ENCODE results near the gene ZIC1. TPM values are rescaled to one million over a fixed set of nuclear protein-coding genes. Genes with fewer than 3 reads are reported as not detected.

ZIC1 gene
- total RNA-seq, 2 donors from 2014 or later: not detected

DNA sequence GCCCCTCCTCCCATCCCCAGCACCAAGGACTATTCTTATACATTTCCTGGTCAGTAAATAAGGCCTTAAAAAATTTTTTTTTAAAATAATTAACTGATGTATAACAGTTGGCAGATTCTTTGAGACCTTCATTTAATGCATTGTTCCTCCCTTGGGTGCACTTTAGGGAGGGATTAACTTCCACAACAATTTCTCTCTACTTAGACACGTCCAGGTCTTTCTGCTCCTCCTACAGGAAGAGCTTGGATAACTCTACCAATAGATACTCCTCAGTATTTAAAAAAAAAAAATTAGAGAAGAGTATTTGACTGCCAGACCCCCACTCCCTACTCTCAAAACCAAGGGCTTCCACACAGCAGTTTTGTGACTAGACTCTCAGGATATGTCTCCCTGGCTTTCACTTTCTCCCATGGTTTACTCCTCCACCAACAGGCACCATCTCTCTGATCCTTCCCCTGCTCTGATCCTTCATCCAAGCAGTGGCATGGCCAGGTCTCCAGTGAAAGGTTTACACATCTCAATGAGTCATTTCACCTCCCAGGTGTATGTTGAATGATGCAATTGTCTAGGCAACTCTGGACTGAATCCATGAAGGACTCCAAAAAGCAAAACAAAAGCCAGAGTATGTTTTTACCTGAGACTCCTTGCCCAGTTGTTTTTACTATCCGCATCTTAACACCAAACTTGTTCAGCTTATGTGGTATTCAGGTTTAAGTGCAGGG, 10.2 kb upstream of the ZIC1 start:
- DNase-seq: no peak
- intact Hi-C loops (cut with DNase I): no loop called here
- H3K27me3 ChIP-seq: peaks cover 0 to 40% of the 10 kb centered on the region in 2 donors

DNA sequence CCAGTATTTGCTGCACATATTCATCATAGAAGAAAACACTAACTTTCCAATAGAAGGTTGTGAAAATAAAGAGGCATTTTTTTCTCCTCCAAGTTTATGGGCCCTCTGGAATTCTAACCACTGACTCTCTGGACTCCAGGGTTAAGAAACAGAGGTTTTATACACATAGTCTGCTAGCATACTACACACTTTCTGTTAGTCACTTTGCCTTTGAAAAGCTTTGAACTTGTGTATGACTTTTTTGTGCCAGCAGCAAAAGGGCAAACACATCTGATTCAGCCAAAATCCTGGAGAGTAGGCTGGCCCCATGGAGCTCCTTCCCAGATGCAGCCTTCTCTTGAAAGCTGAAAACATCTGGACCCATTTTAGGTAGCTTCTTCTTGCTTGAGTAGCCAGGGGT, 9.1 kb upstream of the ZIC1 start:
- no peak for ATAC-seq
- H3K27me3 ChIP-seq: peaks cover 0 to 36% of the 10 kb centered on the region in 2 donors

More for the DNA sequence above, 10.2 kb upstream of the ZIC1 start:
- peaks cover 19% of the 10 kb centered on the region for H3K4me1 ChIP-seq
- H3K36me3 ChIP-seq (replicated peaks in 1 of 2; ENCODE audit: insufficient read depth in 1 of 2, low read depth in 2 of 2): no peaks in the 10 kb centered on the region
- TF ChIP-seq, protein P1, sequence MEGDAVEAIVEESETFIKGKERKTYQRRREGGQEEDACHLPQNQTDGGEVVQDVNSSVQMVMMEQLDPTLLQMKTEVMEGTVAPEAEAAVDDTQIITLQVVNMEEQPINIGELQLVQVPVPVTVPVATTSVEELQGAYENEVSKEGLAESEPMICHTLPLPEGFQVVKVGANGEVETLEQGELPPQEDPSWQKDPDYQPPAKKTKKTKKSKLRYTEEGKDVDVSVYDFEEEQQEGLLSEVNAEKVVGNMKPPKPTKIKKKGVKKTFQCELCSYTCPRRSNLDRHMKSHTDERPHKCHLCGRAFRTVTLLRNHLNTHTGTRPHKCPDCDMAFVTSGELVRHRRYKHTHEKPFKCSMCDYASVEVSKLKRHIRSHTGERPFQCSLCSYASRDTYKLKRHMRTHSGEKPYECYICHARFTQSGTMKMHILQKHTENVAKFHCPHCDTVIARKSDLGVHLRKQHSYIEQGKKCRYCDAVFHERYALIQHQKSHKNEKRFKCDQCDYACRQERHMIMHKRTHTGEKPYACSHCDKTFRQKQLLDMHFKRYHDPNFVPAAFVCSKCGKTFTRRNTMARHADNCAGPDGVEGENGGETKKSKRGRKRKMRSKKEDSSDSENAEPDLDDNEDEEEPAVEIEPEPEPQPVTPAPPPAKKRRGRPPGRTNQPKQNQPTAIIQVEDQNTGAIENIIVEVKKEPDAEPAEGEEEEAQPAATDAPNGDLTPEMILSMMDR (IDR thresholded peaks at IDR 0.05): no peak
- no peak for TF ChIP-seq POLR2A (IDR thresholded peaks at IDR 0.05)
- WGBS, 2 donors: 45 to 66% methylated on average over 2 of the region's 2 CpGs
- no peak overlapping the region for H3K27ac ChIP-seq
- H3K4me3 ChIP-seq: no peak overlapping the region
- no peak for ATAC-seq
- no peaks in the 10 kb centered on the region for H3K9me3 ChIP-seq

DNA sequence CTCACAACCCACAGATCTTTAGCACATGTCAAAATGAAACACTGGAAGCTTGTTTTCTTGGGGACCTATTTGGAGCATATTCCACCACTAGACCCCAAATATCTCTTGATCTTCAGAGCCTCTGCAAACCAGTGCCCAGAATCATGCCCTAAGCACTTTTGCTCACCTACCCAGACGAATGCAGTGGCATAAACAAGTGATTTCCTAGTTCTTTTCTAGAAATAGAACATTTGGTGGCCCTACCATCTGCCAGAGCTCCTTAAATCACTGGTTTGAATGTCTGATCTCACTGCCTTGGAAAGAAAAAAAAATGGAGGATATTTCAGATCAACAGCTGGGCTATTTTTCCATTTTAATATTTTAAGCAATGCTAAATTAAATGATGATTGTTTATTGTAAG, 8.2 kb upstream of the ZIC1 start:
- H3K9me3 ChIP-seq: no peaks in the 10 kb centered on the region
- no peaks in the 10 kb centered on the region for H3K36me3 ChIP-seq (replicated peaks in 1 of 2; ENCODE audit: insufficient read depth in 1 of 2, low read depth in 2 of 2)
- H3K4me3 ChIP-seq: no peak overlapping the region
- peaks cover 0 to 34% of the 10 kb centered on the region in 2 donors for H3K27me3 ChIP-seq
- ATAC-seq: no peak
- WGBS, 2 donors: 15 to 24% methylated on average over 1 of the region's 1 CpG
- peaks cover 14% of the 10 kb centered on the region for H3K4me1 ChIP-seq
- intact Hi-C loops (cut with DNase I): no loop called here
- H3K27ac ChIP-seq: no peak overlapping the region
- DNase-seq: no peak
- TF ChIP-seq, protein P1 (IDR thresholded peaks at IDR 0.05): no peak
- TF ChIP-seq POLR2A (IDR thresholded peaks at IDR 0.05): no peak

More for the DNA sequence above, 9.1 kb upstream of the ZIC1 start:
- Histone ChIP-seq H3K4me3 (no peak overlapping the region), H3K4me1 (peaks cover 18% of the 10 kb centered on the region), H3K9me3 (no peaks in the 10 kb centered on the region), H3K27ac (no peak overlapping the region), H3K36me3 (replicated peaks in 1 of 2; ENCODE audit: insufficient read depth in 1 of 2, low read depth in 2 of 2) (no peaks in the 10 kb centered on the region)
- TF ChIP-seq POLR2A (IDR thresholded peaks at IDR 0.05): no peak
- TF ChIP-seq, protein P1 (IDR thresholded peaks at IDR 0.05): no peak
- no peak for DNase-seq
- intact Hi-C loops (cut with DNase I): no loop called here

DNA sequence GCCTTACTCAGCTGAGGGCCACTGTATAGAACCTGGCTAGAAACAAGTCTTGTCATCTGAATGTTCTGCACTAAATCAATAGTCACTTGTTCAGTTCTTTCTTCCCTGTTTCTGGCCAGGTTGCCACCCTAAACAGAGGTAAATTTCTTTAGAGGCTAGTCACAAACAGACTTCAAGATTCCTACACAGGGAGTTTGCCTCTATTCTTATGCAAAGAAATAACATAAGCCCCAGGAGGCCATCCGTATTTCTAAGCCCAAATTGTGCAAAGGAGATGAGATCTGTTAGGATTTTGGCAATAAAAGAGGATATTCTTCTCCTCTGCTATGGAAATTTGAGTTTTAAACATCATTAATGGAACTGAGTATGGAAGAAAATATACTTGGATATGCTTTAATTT, 7.7 kb upstream of the ZIC1 start:
- 13 to 15% methylated on average over 1 of the region's 1 CpG for WGBS, 2 donors
- no peak for DNase-seq
- Histone ChIP-seq H3K4me1 (peaks cover 10% of the 10 kb centered on the region), H3K27ac (no peak overlapping the region), H3K9me3 (no peaks in the 10 kb centered on the region), H3K36me3 (replicated peaks in 1 of 2; ENCODE audit: insufficient read depth in 1 of 2, low read depth in 2 of 2) (no peaks in the 10 kb centered on the region), H3K27me3 (peaks cover 0 to 34% of the 10 kb centered on the region in 2 donors), H3K4me3 (no peak overlapping the region)
- intact Hi-C loops (cut with DNase I): no loop called here
- TF ChIP-seq, protein P1 (IDR thresholded peaks at IDR 0.05): no peak
- no peak for TF ChIP-seq POLR2A (IDR thresholded peaks at IDR 0.05)
- no peak for ATAC-seq

DNA sequence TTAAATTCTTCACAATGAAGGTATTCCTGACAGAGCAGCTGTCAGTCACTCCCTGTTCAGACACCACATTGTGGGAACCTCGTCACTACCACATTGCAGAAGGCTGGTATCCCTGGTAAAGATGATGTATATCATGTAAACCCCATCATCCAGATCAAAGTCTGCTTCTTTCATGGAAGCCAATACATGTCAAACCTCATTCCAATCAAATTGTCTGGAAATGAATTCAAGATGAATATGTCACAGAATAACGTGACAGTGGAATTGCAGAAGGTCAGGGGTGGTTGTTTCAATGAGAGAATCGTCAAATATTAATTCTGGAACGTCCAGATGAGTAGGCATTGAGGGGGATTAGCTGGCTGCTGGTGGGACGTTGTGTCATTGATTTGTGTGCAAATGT, 7.0 kb upstream of the ZIC1 start:
- 6 to 18% methylated on average over 5 of the region's 5 CpGs for WGBS, 2 donors
- H3K9me3 ChIP-seq: no peaks in the 10 kb centered on the region
- H3K4me1 ChIP-seq: peaks cover 9% of the 10 kb centered on the region
- ATAC-seq (no peak), DNase-seq (no peak)
- H3K27me3 ChIP-seq: peaks cover 0 to 36% of the 10 kb centered on the region in 2 donors
- no peaks in the 10 kb centered on the region for H3K36me3 ChIP-seq (replicated peaks in 1 of 2; ENCODE audit: insufficient read depth in 1 of 2, low read depth in 2 of 2)
- H3K27ac ChIP-seq: no peak overlapping the region
- H3K4me3 ChIP-seq: no peak overlapping the region
- TF ChIP-seq, protein P1 (IDR thresholded peaks at IDR 0.05): no peak
- TF ChIP-seq POLR2A (IDR thresholded peaks at IDR 0.05): no peak
- intact Hi-C loops (cut with DNase I): no loop called here
